Neural crest cell (in vitro differentiated cells): ENCODE measurements around the gene MYL7. TPM values are rescaled to one million over a fixed set of nuclear protein-coding genes. Genes with fewer than 3 reads are reported as not detected.

Experiments used
- DNase-seq: peaks from one replicate; pipeline ENCODE4 v3.0.0; 2021; ENCODE audit warnings: low read depth, mixed read lengths, low spot score
- H3K27ac Mint-ChIP-seq: one replicate; pipeline ENCODE4 v1.8.0; 2021; ENCODE audit warnings: mild to moderate bottlenecking, mixed read lengths; ENCODE audit not compliant: unreplicated experiment
- H3K27me3 Mint-ChIP-seq: 2 replicates; pipeline ENCODE4 v1.8.0; 2021; ENCODE audit warnings: low read depth, mild to moderate bottlenecking, mixed read lengths
- H3K36me3 Mint-ChIP-seq: 2 replicates; pipeline ENCODE4 v1.8.0; 2021; ENCODE audit warnings: low read depth, mild to moderate bottlenecking, mixed read lengths
- H3K4me1 Mint-ChIP-seq: 2 replicates; pipeline ENCODE4 v1.8.0; 2021; ENCODE audit warnings: mixed read lengths
- H3K4me3 Mint-ChIP-seq: one replicate; pipeline ENCODE4 v1.8.0; 2021; ENCODE audit warnings: mild to moderate bottlenecking, mixed read lengths
- H3K9me3 Mint-ChIP-seq: 2 replicates; pipeline ENCODE4 v1.8.0; 2021; ENCODE audit warnings: mixed read lengths
- total RNA-seq: library from RNA; stranded (reverse); gene quantifications from 2 replicates; pipeline ENCODE4 v1.2.1, GENCODE V29; 2021
- TF ChIP-seq, protein P1 (sequence below): fragments of 200-600 bp; sonication (generic); conservative IDR thresholded peaks from 2 replicates; pipeline ENCODE4 v1.5.0; 2021; ENCODE audit warnings: antibody characterized with exemption, mild to moderate bottlenecking

MYL7 gene
- total RNA-seq, 1 donor from 2014 or later: not detected

DNA sequence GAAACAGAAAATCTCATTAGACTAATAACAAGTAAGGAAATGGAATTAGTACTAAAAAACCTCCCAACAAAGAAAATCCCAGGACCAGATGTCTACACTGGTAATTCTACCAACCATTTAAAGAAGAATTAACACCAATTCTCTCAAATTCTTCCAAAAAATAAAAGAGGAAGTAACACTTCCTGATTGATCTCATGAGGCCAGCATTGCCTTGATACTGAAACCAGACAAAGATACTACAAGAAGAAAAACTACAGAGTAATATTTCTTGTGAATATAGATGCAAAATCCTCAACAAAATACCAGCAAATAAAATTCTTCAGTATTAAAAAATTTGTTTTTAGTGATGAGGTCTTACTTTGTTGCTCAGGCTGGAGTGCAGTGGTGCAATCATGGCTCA lies 26.8 kb upstream of the MYL7 start:
- DNase-seq: no peak
- TF ChIP-seq, protein P1, sequence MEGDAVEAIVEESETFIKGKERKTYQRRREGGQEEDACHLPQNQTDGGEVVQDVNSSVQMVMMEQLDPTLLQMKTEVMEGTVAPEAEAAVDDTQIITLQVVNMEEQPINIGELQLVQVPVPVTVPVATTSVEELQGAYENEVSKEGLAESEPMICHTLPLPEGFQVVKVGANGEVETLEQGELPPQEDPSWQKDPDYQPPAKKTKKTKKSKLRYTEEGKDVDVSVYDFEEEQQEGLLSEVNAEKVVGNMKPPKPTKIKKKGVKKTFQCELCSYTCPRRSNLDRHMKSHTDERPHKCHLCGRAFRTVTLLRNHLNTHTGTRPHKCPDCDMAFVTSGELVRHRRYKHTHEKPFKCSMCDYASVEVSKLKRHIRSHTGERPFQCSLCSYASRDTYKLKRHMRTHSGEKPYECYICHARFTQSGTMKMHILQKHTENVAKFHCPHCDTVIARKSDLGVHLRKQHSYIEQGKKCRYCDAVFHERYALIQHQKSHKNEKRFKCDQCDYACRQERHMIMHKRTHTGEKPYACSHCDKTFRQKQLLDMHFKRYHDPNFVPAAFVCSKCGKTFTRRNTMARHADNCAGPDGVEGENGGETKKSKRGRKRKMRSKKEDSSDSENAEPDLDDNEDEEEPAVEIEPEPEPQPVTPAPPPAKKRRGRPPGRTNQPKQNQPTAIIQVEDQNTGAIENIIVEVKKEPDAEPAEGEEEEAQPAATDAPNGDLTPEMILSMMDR: no peak
- peaks cover 7% of the 10 kb centered on the region for H3K9me3 Mint-ChIP-seq
- H3K36me3 Mint-ChIP-seq: peaks cover 2% of the 10 kb centered on the region
- no peaks in the 10 kb centered on the region for H3K4me1 Mint-ChIP-seq
- H3K27ac Mint-ChIP-seq: no peak overlapping the region
- H3K27me3 Mint-ChIP-seq: peaks cover 27% of the 10 kb centered on the region
- no peak overlapping the region for H3K4me3 Mint-ChIP-seq

DNA sequence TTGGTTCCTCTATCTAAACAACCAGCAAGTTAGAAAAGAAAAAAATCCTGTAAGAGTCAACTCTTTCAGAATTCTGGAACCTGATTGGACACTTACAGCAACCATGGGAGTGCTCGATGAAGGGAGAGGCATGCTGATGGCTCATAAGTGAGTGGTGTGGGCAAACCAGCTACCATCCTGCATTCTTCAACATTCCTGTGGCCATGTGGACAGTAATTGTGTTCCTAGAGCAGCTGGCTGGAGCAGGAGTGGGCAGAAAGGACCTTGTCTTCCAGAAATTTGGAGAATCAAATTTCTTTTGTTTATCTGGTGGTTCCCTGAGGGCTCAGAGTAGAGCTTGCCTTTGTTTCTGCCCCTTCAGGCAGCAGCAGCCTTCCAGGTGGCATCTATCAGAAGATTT lies 22.5 kb upstream of the MYL7 start:
- TF ChIP-seq, protein P1: no peak
- no peak overlapping the region for H3K4me3 Mint-ChIP-seq
- no peak for DNase-seq
- no peaks in the 10 kb centered on the region for H3K4me1 Mint-ChIP-seq
- H3K9me3 Mint-ChIP-seq: peaks cover 3% of the 10 kb centered on the region
- H3K36me3 Mint-ChIP-seq: no peaks in the 10 kb centered on the region
- H3K27me3 Mint-ChIP-seq: peaks cover 16% of the 10 kb centered on the region
- no peak overlapping the region for H3K27ac Mint-ChIP-seq

DNA sequence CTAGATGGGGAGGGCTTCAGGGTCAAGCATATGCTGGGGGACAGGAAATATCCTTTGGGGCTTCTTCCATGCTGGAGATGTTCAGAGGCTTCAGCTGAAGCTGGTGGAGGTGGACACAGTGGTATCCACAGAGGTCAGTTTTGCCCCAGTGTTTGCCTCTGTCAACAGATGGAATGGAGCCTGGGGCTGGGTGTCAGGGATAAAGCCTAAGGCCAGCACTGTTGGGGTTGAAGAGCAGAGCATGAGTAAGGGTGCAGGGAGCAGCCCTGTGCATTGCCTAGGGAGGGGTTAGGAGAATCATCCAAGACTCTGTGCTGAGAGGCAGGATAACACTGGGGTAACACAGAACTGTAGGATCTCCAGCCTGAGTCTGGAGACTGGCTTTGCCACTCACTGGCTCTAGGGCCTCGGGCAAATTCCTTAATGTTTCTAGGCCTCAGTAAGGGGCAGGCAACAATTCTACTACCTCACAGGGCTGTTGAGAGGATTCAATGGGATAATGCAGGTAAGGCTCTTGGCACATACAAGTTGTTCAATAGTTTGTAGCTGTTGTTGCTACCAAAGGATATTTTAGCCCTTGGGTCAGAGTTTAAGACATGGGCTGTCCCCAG lies 21.8 kb upstream of the MYL7 start:
- no peaks in the 10 kb centered on the region for H3K4me1 Mint-ChIP-seq
- H3K4me3 Mint-ChIP-seq: no peak overlapping the region
- TF ChIP-seq, protein P1: no peak
- H3K27ac Mint-ChIP-seq: no peak overlapping the region
- peaks cover 15% of the 10 kb centered on the region for H3K27me3 Mint-ChIP-seq
- H3K36me3 Mint-ChIP-seq: no peaks in the 10 kb centered on the region
- DNase-seq: no peak
- peaks cover 3% of the 10 kb centered on the region for H3K9me3 Mint-ChIP-seq

GRCh38 chr7:44162179-44162578 lies 21.0 kb upstream of the MYL7 start:
- DNase-seq: no peak
- TF ChIP-seq, protein P1: no peak
- Mint-ChIP-seq H3K4me3 (no peak overlapping the region), H3K9me3 (peaks cover 3% of the 10 kb centered on the region), H3K27ac (no peak overlapping the region), H3K4me1 (no peaks in the 10 kb centered on the region), H3K27me3 (peaks cover 9% of the 10 kb centered on the region), H3K36me3 (no peaks in the 10 kb centered on the region)

- Mint-ChIP-seq H3K36me3 (no peaks in the 10 kb centered on the region), H3K27me3 (peaks cover 6% of the 10 kb centered on the region), H3K4me1 (no peaks in the 10 kb centered on the region)
Observed at GRCh38 chr7:44161371-44161770, 20.2 kb upstream of the MYL7 start.

More at GRCh38 chr7:44161371-44161770, 20.2 kb upstream of the MYL7 start:
- TF ChIP-seq, protein P1: no peak
- DNase-seq: no peak
- no peak overlapping the region for H3K4me3 Mint-ChIP-seq
- no peak overlapping the region for H3K27ac Mint-ChIP-seq
- H3K9me3 Mint-ChIP-seq: peaks cover 3% of the 10 kb centered on the region
